AG09309 (cell line): ENCODE results near the gene DDX6.
"Not testable (repeated sequence)": the region's sequence is repeated elsewhere in the genome, so short reads cannot be mapped to it uniquely, and the experiment has no call there.

Experiments used
- DNase-seq: peaks from one replicate; pipeline ENCODE4 v3.0.0-alpha.2; 2010; ENCODE audit warnings: low read depth
- H3K4me3 ChIP-seq: 2 replicates; pipeline ENCODE4 v1.5.1; 2011; ENCODE audit warnings: mild to moderate bottlenecking, low read depth, low read length, moderate library complexity; ENCODE audit not compliant: control insufficient read depth
- TF ChIP-seq, protein P1 (sequence below): IDR thresholded peaks from 2 replicates; pipeline ENCODE4 v1.5.1; 2011; ENCODE audit warnings: mild to moderate bottlenecking, low read depth, low read length, inconsistent platforms; ENCODE audit not compliant: insufficient read depth, control insufficient read depth; ENCODE audit errors: missing control alignments

Gene DDX6

DNA sequence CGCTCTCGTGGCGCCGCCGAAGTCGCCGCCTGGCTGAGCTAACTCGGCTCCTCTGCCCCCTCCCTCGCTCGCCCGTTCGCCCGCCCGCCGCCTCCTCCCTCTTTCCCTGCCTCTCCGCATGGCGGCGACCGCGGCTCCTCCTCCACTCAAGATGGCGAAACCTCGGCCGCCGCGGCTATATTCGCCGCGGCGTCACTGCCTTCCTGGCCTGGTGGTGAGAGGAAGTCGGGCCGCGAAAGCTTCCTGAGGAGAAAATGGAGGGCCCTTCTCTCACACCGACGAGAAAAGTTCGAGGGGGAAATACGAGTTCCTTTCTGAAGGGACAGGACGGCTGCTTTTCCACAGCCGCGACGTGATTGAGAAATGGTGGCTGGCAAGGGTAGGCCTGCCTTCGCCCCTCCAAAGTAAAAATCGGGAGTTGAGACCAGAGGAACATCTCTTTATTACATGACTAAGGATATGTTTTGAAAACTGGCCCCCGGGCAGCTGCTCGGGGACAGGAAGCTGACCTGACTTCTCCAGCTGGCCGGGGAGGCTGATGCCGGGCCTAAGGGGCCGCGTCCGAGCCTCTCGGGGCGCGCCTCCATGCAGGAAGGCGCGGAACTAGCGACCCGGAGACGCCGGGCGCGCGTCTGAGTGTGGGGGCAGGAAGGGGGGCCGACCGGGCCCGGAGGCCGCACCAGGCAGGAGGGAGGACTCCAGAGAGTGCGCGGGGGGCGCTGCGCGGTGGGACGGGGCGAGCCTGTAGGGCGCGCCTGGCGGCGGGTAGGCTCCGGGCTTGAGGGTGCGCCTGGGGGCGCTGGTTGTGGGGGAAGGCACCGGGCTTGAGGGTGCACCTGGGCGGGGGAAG, at the start of gene DDX6:
DDX6 (minus strand) TSS at position 54 of the 850 bp plus-strand sequence. CDS start 4,913 bp downstream, outside the sequence.
- TF ChIP-seq, protein P1, sequence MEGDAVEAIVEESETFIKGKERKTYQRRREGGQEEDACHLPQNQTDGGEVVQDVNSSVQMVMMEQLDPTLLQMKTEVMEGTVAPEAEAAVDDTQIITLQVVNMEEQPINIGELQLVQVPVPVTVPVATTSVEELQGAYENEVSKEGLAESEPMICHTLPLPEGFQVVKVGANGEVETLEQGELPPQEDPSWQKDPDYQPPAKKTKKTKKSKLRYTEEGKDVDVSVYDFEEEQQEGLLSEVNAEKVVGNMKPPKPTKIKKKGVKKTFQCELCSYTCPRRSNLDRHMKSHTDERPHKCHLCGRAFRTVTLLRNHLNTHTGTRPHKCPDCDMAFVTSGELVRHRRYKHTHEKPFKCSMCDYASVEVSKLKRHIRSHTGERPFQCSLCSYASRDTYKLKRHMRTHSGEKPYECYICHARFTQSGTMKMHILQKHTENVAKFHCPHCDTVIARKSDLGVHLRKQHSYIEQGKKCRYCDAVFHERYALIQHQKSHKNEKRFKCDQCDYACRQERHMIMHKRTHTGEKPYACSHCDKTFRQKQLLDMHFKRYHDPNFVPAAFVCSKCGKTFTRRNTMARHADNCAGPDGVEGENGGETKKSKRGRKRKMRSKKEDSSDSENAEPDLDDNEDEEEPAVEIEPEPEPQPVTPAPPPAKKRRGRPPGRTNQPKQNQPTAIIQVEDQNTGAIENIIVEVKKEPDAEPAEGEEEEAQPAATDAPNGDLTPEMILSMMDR = peak; percentile 36
- DNase-seq = peak; percentile 44
- H3K4me3 ChIP-seq = peak within 1 kb of the TSS; percentile 90

DNA sequence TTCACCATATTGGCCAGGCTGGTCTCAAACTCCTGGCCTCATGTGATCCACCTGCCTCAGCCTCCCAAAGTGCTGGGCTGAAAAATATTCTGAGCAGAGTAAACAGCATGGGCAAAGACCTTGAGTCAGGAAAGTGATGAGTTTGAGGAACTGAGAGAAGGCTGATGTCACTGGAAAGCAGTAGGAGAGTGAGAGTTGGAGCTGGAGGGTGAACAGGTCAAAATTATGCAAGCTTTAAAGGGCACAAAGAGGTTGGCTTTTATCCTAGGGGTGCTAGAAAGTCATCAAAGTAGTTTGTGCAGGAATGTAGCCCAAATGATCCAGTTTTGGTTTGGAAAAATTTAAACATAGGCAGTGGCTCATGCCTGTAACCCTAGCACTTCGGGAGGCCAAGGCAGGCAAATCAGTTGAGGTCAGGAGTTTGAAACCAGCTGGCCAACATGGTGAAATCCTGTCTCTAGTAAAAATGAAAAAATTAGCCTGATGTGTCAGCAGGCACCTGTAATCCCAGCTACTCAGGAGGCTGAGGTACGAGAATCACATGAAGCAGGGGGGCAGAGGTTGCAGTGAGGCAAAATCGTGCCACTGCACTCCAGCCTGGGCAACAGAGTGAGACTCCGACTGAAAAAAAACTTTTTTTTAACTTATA, 48.1 kb upstream of the DDX6 start:
- TF ChIP-seq, protein P1 = no peak
- DNase-seq = no peak
- no peak overlapping the region for H3K4me3 ChIP-seq

DNA sequence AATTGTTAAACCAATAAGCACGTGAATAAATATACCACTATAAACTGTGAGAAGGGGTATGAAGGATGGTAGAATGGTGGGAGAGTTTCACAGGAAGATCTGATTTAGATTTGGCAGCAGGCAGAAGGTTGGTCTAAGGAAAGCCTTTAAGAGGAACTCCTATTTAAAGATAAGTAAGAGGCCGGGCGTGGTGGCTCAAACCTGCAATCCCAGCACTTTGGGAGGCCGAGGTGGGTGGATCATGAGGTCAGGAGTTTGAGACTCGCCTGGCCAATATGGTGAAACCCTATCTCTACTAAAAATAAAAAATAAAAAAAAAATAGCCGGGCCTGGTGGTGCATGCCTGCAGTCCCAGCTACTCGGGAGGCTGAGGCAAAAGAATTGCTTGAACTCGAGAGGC, 46.9 kb upstream of the DDX6 start:
- no peak overlapping the region for H3K4me3 ChIP-seq
- no peak for DNase-seq
- TF ChIP-seq, protein P1 = no peak

DNA sequence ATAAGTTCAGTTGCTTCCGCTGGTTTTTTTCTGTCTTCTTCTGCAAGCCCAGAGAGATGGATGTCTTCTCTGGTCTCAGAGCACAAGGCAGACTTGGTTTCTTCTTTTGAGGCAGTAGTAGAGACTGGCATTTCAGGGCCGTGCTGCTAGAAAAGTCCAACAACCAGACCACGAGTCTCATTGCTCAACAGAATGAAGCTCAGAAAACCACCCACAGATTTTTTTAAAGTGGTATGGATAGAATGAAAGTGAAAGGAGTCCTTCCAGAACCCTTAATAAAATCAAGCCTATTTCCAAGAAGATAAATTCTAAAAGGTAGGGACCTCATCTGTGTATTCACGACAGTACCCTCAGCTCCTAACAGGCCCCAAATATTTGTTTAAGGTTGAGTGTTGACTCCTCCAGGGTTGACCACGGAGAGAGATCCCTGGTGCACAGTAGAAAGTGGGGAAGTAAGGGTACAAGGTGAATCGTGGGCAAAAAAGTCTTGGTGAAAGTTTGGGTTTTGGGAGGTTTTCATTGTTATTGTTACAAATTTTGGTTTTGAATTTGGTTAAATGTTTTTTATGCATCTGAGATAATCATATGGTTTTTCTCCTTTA, 43.6 kb upstream of the DDX6 start:
- no peak overlapping the region for H3K4me3 ChIP-seq
- TF ChIP-seq, protein P1 = no peak
- DNase-seq = peak; percentile 4

DNA sequence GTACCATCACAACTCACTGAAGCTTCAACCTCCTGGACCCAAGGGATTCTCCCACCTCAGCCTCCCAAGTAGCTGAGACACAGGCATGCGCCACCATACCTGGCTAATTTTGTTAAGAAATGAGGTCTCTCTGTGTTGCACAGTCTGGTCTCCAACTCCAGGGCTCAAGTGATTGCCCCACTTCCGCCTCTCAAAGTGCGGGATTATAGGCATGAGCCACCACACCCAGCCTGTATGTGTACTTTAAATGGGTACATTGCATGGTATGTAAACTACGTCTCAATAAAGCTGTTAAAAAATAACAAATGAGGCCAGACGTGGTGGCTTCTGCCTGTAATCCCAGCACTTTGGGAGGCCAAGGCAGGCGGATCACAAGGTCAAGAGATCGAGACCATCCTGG, 36.2 kb upstream of the DDX6 start:
- H3K4me3 ChIP-seq = no peak overlapping the region
- TF ChIP-seq, protein P1 = no peak
- no peak for DNase-seq

DNA sequence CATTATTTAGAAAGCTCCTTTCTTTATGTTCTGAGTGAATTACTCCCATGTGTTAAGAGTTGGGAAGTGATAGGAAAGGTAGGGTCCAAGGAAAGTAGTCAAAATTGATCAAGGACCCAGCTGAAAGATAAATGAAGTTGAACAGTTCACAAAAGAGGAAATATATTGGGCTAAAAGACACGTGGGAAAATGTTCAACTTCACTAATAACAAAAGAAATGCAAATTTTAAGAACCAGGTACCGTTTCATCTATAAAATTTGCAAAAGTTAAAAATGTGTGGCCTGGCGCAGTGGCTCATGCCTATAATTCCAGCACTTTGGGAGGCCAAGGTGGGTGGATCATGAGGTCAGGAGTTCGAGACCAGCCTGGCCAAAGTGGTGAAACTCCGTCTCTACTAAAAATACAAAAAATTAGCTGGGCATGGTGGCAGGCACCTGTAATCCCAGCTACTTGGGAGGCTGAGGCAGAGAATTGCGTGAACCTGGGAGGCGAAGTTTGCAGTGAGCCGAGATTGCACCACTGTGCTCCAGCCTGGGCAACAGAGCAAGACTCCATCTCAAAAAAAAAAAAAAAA, 32.1 kb upstream of the DDX6 start:
- not testable (repeated sequence) for H3K4me3 ChIP-seq, DNase-seq
